Retina (tissue), 1 donor: ENCODE results near the gene TMEM175.
"Not testable (repeated sequence)": the region's sequence is repeated elsewhere in the genome, so short reads cannot be mapped to it uniquely, and the experiment has no call there.

Source experiments
- DNase-seq: peaks from one replicate; pipeline ENCODE4 v3.0.0-alpha.2; 2016

Gene TMEM175

DNA sequence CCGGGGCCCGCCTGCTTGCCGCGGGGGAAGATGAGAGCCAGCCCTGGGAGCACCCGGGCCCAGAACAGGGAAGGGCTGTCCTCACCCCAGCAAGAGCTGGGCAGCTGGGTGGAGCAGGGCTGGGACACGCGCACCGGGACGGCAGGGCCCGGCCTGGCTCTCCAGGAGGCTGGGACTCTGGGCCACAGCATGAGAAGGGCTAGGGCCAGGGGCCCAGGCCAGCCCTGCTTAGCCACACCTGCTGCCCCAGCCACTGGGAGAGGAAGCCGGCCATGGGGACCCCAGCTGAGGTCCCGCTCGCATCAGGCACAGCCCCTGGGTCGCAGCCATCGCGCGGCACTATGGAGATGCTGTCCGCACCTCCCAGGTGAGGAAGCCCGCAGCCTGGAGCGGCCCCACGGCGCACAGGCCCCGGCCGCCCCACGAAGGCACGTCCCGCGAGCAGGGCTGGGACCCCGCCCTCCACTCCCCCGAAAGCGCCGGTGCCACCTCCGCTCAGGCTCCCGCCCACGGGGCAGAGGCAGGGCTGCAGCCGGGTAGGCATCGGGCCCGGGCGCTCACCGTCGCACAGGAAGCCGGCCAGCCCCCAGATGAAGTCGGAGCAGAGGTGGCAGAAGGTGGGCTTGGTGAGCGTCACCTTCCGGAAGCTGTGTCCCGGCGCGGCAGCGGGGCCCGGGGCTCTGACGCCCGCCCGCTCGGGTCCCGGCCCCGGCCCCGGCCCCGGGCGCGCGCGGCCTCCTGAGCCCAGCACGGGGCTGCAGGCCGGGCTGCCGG lies 40.6 kb downstream of the TMEM175 start:
- DNase-seq: peak; percentile 55

DNA sequence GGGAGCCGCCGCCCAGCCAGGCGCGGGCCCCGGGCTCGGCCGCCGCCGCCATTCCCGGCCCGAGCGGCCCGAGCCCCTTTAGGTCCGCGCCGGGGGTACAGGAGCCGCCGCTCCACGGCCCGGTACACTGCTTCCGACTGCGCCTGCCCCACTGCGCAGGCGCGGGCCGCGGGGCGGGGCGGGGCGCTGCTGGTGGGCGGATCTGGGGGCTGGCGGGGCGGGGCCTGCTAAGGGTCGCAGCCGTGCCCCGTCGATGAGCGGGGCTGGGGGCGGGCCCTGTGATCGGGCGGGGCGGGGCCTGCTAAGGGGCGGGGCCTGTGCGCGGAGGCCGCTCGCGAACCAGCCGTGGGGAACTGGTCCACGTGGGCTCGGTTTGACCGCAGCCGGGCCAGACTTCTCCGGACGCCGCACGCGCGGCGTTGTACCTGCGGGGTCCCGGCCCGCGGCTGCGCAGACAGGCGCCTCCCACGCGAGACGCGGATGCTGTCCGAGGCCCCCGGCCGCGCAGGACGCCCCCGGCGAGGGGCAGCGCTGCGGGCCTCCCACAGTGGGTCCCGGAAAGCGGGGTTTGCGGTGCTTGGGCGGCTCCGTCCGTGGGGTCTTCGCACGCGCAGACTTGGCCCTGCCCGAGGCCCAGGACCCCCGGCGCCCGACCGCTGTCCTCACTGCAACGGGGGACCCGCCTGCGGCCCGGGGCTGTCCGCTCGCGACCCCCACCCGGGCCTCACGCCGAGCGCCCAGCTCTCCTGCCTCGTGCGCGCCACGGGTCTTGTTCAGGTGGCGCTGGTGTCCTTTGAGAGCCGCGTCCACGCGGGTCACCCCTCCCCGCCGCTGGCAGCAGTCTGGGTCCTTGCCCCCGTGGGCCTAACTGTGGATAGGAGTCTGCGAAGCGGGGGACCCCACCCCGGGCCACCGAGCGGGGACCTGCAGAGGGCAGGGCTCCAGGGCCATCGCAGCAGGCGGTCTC lies 41.5 kb downstream of the TMEM175 start, which contains the start of gene DGKQ:
Gene DGKQ (minus strand): TSS at position 139 of the 967 bp plus-strand sequence. CDS start 87 bp downstream, at position 52.
- DNase-seq: peak; percentile 39

DNA sequence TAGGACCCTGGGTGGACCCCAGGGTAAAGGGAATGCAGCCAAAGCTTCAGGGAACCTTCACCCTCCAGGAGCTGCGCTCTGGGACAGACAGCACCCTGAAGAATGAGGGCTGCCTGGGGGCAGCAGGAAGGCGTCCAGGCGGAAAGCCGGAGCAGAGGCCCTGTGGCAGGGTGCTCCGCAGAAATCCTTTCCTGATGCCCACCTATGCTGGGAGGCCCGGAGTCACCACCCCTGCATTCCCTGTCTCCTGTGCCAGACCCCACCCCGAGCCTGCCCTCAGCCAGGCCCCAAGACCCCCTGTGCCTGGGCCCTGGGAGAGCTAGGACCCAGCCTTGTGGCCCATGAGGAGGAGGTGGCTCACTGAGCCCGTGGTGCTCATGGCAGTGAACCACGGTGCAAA lies 42.4 kb downstream of the TMEM175 start:
- DNase-seq: peak; percentile 5

DNA sequence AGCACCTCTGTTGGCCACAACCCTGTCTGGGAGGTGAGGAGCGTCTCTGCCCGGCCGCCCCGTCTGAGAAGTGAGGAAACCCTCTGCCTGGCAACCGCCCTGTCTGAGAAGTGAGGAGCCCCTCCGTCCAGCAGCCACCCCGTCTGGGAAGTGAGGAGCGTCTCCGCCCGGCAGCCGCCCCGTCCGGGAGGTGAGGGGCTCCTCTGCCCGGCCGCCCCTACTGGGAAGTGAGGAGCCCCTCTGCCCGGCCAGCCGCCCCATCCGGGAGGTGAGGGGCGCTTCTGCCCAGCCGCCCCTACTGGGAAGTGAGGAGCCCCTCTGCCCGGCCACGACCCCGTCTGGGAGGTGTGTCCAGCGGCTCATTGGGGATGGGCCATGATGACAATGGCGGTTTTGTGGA lies 43.8 kb downstream of the TMEM175 start:
- DNase-seq: not testable (repeated sequence)

DNA sequence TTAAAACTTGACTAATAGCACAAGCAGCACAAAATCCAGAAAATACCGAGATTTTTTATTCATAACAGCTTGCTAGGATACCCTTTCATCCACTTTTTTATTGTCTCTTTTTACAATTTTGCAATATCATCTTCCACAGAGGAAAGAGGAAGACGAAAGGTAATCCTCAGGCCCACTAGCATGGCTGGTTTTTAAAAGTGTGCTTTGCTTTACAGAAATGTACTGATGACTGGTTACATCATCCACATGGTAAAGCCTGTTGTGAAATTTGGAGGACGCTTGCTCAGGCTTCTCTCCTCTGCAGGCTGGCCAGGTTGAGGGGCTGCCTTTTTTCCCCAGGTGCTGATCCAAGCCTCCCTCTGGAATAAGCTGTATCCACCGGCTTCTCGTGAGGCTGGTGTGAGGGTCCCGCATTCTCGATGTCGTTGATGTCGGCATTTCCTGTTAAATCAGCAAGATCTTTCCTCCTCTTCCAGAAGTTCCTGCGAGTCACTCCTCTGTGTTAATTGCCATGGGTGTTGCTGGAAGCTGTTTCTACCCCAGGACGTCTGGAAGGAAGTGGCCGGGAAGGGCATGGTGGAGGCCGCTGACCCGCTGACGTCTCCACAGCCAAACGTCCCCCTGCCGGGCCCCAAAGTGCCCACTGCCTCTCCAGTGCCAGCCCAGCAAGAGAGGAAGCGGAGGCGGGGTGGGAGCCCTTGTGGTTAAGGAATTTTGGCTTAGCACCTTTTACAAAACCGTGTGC lies 46.9 kb downstream of the TMEM175 start:
- DNase-seq: no peak

DNA sequence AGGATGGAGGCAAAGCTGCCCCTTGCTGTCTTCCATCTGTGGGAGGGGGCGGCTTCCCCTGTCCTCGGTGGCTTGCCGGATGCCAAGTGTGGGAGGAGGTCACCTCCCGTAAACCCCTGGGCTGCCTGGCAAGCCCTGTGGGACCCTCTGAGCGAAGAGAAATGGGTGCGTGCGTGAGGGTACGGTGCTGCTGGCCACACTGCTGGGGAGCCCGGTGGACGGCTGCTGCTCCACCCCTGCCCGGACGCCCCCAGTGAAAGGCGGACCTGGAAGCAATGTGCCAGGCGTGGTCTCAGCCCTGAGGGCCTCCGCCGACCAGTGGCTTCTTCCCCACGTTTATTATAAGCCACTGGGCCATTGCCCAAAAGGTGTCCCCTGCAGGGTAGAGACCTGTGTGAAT lies 50.0 kb downstream of the TMEM175 start:
- no peak for DNase-seq

DNA sequence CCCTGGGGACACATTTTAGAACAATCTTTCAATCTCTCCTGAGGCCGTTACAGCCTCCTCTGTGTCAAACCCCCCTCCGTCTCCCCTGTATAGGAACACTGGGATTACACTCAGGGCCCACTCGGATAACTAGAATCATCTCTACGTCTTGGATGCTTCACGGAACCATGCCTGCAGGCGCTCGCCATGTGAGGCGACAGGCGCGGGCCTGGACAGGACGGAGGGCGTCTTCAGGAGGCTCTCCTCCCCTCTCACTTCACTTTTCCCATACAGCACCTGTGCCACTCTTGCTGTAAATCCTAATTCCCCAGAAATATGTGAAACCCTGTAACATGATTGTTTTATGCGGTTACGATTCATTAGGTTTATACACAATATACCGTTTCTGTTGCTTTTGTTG lies 50.6 kb downstream of the TMEM175 start:
- no peak for DNase-seq

DNA sequence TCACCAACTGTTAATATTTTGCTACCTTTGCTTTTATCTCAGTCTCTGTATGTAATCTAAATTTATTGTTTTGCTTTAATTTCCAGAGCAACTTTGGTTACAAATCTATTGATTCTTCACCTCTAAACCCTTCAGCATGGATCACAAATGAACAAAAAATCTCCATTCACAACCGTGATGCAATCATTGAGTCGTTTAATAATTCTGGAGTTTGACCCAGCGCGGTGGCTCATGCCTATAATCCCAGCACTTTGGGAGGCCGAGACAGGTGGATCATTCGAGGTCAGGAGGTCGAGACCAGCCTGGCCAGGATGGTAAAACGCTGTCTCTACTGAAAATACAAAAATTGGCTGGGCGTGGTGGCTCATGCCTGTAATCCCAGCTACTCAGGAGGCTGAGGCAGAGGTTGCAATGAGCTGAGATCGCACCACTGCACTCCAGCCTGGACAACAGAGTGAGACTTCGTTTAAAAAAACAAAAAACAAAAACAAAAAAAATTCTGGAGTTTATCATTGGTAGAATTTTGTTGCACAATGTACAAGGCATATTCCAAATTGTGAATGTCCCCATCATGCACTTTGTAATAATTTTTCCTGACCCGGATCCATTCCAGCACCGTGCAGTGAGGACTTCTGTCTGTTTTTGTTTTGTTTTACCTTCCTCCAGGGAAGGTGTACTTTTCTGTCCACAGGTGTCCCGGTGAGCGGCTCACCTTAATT lies 52.2 kb downstream of the TMEM175 start:
- no peak for DNase-seq

DNA sequence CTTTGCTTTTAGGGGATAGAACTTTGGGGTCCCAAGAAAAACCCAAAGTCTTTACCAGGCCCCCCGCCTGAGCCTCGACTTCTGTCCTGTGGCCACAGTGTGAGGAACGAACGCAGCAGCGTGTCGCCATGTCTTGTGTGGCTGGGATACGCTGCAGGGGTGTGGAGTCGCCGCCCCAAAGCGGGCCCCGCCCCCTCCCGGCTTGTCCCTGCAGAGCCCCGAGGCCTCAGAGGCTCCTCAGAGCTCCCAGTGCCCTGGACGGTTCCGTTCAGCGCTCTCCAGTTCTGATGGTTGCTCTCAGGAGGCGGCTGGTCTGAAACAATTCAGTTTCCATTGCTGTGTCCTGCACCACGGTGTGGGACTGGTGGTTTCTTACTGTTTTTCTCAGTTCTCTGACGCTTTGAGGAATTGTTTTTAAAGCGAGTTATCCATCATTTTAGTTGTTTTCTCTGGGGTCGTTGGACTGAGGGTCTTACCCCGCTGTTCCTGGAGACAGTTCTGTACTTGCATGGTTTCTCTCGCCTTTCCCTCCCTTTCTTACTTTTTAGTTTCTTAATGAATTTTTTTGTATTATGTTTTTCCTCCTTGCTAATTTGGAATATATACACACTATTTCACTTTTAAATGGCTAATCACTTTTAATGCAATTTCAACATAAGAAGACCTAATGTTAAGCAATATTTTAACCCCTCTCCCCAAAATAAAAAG lies 53.0 kb downstream of the TMEM175 start:
- DNase-seq: peak; percentile 36

DNA sequence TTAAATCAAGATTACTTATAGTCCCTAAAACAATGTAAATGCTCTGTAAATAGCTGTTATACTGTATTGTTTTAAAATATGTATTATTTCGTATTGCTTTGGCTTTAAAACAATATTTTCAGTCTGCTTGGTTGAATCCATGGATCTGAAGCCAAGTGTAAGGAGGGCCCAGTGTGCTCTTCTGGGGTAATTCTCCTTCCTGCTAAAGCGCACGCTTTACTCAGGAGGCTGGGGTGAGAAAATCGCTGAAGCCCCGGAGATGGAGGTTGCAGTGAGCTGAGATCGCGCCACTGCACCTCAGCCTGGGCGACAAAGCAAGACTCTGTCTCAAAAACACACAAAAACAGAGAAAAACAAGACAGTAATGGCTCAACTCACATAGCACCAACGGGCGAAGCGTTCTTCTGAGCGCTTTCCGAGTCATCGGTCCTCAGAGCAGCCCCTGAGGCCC lies 54.2 kb downstream of the TMEM175 start:
- DNase-seq: peak; percentile 71

DNA sequence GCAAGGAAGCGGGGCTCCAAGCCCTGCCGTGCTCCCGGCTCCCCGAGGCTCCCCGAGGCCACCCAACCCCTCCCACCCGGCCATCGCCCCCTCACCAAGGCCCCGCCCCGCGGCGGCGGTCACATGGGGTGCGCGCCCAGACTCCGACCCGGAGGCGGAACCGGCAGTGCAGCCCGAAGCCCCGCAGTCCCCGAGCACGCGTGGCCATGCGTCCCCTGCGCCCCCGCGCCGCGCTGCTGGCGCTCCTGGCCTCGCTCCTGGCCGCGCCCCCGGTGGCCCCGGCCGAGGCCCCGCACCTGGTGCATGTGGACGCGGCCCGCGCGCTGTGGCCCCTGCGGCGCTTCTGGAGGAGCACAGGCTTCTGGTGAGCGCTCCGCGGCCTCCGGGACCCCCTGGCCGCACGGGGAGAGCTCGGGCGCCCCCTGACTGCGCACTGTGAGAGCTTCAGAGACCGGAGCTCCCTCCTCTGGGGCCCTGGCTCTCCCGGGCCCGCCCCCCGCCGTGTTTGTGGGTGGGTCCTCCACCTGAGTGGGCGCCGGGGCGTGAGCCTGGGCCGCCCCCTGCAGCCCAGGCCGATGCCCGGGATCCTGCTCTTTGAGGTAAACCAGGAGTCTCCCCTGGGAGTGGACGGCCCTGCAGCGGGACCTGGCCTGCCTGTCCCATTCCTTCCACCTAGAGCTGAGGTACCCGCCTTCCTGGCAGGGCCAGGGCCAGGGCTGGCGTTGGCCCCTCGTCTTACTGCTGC lies 54.8 kb downstream of the TMEM175 start, which contains the start of gene IDUA:
Gene IDUA (plus strand): TSS at position 166 of the 745 bp plus-strand sequence. CDS start 41 bp downstream, at position 207.
- DNase-seq: peak; percentile 74

DNA sequence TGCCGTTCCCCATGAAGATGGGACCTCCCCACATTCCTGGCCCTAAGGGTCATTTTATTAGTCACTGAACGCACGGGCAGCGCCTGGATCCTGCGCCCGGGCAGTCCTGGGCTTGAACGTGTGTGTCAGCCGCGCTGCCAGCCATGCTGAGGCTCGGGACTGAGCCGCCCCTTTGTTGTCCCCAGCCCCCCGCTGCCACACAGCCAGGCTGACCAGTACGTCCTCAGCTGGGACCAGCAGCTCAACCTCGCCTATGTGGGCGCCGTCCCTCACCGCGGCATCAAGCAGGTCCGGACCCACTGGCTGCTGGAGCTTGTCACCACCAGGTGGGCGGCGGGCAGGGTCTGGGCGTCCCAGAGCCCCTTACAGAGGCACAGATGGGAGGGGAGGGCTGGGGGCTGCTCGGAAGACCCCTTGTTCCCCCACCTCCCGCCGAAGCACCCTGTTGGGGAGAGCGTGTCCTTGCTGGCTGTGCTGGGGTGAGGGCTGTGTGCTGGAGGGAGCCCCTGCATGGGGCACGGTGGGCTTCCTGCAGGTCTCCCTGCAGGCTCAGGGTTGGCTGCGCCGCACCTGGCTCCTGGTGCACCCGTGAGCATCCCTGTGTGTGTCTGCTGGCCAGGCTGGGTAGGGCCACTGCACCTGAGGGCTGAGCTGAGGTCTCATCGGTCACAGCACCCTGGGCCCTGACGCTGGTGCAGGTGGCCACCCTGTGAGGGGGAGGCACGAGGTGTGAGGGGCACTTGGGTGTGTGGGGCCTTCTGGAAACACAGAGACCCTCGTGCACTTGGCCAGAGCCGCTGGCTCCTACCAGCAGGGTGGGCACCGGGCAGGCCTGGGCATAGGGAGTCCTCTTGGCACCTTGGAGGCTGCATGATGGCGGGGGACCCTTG lies 55.6 kb downstream of the TMEM175 start:
- DNase-seq: no peak

DNA sequence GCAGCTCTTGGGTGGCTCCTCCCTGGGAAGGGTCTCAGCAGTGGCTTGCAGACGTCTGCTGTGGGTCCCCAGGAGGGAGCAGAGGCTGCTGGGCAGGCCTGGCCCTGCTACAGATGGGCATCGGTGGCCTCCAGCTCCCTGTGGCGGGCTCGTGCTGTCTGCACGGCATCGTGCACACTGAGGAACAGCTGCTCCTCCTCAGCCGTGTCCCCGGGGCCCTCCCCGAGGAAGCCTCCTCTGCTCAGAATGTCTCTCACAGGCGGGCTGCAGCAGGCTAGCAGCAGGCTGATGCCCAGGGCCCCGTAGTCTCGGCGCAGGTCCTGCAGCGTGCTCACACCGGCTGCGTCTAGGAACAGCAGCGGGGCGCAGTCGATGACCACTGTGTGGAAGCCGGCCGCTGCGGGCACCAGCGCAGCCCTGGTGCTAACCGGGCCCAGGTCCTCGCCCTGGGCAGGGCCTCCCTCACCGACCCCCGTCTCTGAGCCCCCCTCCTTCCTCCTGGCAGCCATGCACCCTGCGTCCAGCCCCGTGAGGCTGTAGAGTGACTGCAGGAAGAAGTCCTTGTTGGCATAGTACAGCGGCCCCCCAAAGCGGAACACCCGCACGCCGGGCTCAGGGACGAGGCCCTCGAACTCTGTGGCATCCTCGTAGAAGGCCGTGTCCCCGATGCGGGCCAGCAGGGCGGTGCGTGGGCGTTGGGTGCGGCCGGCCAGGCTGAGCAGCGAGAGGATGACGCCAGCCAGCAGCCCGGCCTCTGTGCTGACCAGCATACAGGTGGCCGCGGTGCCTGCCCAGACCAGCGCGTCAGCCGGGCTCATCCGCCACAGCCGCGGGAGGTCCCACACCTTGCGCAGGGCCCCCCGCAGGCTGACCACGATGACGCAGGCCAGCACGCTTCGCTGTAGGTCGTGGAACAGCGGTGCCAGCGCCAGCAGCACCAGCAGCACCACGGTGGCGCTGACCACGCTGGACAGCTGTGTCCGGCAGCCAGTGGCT lies 56.8 kb downstream of the TMEM175 start:
- DNase-seq: no peak

DNA sequence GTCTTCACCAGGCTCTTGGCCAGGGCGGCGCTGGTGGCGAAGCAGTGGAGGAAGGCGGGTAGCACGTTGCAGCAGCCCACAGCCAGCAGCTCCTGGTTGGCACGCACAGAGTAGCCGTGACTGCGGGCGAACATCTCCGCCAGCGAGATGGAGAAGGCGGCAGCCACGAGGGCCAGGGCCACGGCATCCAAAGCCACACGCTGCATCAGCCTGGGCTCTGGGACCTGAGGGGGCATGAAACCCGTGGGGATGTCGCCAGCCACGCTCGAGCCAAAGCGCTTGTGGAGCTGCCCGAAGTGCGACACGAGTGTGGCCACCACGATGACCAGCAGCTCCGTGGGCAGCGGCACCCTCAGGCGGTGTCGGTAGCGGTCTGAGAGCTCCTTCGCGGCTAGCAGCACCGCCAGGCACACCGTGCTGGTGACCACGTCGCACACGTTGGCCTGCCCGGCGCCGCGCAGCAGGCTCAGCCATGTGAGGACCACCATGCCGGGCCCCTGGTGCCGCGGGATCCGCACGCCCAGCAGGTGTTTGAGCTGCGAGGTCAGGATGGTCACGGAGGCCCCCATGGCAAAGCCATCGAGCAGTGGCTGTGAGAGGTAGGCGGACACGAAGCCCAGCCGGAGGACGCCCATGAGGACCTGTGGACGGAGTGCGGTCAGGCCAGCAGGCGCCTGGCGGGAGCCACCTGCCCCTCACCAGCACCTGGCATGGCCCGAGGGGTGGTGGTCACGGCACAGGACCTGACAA lies 57.6 kb downstream of the TMEM175 start:
- no peak for DNase-seq

DNA sequence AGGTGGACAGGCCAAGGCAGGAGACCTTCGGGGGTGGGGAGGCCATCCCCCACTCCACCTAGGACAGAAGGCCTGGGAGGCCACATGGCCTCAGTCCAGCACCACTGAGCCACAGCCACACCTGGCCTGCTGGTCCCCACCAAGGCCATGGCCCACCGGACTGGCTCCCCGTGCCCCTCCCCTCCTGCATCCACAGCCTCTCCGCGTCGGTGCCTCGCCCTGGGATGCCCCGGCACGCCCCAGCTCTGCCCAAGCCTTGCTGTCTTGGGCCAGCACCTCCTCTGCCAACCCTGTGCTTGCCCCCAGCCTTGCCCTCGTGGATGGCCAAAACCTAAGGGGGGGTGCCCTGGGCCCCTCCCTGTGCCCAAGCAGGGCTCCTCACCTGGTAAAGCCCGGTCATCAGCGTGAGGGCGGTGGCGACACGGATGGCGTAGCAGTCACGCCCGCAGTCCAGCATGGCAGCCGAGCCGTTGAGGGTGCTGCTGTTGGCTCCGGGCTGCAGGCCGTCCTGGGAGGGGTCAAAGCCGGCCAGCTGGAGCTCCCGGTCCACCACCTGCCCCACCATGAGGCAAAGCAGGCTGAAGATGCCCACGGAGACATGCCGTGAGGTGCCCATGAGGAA lies 58.6 kb downstream of the TMEM175 start:
- DNase-seq: no peak

DNA sequence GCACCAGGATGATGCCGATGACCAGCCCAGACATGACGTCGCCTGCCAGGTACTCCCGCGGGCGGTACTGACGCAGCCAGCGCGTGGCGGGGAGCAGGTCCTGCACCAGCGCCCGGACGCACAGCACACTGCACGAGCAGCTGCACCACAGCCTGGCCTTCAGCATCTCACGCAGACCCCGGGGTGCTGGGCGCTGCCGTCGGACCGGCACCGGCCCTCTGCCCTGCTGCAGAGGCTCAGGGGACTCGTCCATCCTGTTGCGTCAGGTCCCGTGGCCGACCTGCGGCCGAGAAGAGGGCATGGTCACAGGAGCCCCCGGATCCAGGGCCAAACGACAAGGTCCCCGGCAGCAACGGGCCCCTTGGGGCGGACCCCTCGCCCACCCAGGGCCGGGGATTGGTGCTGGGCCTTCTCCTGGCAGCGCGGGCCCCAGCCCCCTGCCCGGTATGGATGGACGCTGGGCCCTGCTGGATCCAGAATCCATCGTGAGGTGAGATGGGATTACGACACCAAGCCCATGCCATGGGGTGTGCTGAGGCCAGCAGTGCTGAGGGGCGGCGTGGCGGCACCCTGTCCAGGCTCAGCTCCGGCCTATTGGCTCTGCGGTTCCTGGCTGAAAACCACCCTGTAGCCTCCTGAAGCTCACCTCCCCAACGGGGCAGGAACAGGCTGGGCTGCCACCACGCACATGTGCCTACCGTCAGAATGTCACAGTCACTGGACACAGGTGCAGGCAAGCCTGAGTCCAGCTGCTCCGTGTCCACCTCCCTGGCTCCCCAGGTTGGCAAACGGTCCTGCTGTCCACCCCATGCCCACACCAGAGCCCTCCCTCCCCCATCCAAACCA lies 59.4 kb downstream of the TMEM175 start:
- DNase-seq: no peak
